Measurements from ENCODE around the gene DGKB.

DNA sequence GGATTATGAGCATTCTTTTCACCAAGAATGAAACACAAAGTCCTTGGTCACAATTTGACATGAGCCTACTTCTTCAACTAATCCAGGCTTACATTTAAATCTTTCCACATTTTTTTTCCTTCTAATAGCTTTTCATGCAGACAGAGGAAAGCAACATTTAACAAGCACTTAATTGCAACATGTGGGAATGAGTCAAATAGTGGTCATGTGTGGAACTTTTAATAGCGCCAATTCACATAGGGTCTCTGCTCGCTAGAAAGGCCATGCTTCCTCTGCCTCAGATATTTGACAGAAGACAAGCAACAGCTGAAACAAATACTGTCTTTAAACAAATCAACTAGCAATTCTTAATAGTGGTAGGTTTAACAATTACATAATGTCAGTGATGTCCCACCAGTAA lies 627.2 kb downstream of the DGKB start:
- TF ChIP-seq, protein P1, sequence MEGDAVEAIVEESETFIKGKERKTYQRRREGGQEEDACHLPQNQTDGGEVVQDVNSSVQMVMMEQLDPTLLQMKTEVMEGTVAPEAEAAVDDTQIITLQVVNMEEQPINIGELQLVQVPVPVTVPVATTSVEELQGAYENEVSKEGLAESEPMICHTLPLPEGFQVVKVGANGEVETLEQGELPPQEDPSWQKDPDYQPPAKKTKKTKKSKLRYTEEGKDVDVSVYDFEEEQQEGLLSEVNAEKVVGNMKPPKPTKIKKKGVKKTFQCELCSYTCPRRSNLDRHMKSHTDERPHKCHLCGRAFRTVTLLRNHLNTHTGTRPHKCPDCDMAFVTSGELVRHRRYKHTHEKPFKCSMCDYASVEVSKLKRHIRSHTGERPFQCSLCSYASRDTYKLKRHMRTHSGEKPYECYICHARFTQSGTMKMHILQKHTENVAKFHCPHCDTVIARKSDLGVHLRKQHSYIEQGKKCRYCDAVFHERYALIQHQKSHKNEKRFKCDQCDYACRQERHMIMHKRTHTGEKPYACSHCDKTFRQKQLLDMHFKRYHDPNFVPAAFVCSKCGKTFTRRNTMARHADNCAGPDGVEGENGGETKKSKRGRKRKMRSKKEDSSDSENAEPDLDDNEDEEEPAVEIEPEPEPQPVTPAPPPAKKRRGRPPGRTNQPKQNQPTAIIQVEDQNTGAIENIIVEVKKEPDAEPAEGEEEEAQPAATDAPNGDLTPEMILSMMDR (conservative IDR thresholded peaks at IDR 0.05 in 1 of 2, IDR thresholded peaks at IDR 0.05 in 1 of 2; ENCODE audit: extremely low read depth in 1 of 2, insufficient read depth in 1 of 2, low read depth in 1 of 2, low read length in 2 of 2), result no peak
- TF ChIP-seq EZH2 (IDR thresholded peaks at IDR 0.05; ENCODE audit: borderline replicate concordance, low read length), result no peak

All from mammary epithelial cell (primary cell).